ENCODE results near the gene FANCD2.

DNA sequence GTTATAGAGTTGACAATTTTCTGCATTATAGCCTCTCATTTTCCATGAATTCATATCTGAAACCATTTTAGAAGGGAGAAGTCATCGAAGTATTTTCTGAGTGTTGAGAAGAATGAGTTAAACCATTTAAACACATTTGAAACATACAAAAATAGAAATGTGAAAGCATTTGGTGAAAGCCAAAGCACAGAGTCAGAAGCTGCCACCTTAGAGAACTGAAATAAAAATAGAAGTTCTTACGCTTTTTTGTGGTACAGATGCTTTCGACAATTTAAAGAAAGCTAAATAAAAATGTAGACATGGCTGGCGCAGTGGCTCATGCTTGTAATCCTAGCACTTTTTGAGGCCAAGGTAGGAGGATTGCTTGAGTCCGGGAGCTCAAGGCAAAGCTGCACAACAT, 72.8 kb downstream of the FANCD2 start:
- TF ChIP-seq POLR2A (IDR thresholded peaks at IDR 0.05) = no peak
- TF ChIP-seq EP300 (IDR thresholded peaks at IDR 0.05) = no peak
